ENCODE results near the gene ABLIM3.

- TF ChIP-seq CTCF (IDR thresholded peaks at IDR 0.05) (no peak), EZH2 (IDR thresholded peaks at IDR 0.05) (no peak), EZH2phosphoT487 (IDR thresholded peaks at IDR 0.05) (no peak)
Observed at GRCh38 chr5:149280802-149281201, 139.5 kb downstream of the ABLIM3 start.
